Pericardium fibroblast (primary cell): ENCODE results near the gene VPREB1. TPM values are rescaled to one million over a fixed set of nuclear protein-coding genes. Genes with fewer than 3 reads are reported as not detected.

Source experiments
- total RNA-seq: library from RNA; depleted of rRNA; stranded (reverse); fragments of >200 nt; gene quantifications from 2 replicates; pipeline ENCODE4 v1.2.3, GENCODE V29; 2015

Gene VPREB1, protein sequence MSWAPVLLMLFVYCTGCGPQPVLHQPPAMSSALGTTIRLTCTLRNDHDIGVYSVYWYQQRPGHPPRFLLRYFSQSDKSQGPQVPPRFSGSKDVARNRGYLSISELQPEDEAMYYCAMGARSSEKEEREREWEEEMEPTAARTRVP
- total RNA-seq = not detected in 2 replicates

DNA sequence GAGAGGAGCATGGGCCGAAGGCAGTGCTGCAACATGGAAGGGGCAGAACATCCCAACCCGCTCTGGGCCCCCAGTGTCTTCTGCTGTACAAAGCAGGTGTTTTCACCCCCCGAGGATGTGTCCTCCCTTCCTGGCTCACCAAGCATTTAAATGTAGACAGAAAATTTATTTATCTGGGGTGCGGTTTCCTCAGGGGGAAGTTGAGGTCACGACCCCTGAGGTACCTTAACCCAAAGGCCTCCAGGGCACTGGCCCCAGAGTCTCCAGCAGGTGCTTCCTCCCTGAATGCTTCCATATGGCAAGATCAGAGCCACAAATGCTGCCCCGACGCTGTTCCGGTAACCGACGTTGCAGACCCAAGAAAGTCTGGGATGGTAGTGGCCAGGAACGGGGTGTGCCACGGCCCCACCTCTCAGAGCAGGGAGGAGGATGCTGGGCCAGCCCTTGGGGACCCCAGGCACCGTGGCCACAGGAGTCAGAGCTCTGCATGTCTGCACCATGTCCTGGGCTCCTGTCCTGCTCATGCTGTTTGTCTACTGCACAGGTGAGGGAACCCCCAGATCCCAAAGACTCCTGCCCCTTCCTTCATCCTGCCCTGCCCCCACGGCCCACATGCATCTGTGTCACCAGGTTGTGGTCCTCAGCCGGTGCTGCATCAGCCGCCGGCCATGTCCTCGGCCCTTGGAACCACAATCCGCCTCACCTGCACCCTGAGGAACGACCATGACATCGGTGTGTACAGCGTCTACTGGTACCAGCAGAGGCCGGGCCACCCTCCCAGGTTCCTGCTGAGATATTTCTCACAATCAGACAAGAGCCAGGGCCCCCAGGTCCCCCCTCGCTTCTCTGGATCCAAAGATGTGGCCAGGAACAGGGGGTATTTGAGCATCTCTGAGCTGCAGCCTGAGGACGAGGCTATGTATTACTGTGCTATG lies at the start of gene VPREB1:
TSS of gene VPREB1 (plus strand) at position 471 of the 935 bp plus-strand sequence. CDS start at position 499, 28 bp downstream.

